Measurements from ENCODE around the gene COA3.

DNA sequence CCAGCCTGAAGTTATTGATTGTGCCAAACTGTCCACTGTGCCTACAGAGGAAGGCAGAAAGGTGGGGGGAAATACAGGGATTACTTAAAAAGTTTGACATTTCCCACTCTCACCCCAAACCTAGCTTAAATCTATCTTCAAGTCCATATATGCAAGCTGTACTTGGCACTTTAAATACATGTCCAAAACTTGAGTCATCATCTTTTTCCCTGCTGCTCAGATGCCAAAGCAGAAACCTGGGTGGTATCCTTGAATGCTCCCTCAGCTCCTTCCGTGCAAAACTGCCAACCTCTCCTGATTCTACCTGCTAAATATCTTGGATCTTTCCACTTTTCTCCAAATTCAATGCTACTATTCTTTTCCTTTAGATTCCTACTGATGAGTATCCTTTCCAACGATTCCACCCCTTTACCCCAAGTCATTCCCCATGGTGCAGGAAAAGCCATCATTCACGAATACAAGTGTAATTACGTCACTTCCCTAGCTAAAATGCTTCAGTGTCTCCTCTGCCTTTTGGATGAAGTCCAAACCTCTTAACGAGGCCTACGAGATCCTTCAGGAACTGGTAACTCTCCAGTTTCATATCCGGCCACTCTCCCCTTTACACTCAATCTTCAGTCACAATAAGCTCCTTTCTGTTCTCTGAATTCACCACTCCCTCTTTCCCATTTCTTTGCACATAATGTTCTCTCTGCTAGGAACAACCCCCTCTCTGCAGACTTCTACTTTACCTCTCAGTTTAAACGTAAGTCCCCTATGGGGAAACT is 16.3 kb upstream of the COA3 start:
- TF ChIP-seq POLR2A (IDR thresholded peaks at IDR 0.05): no peak
- TF ChIP-seq CTCF (IDR thresholded peaks at IDR 0.05): no peak

Data from Peyer's patch (tissue), 4 donors.